SU-DHL-6 (cell line): ENCODE measurements around the gene MON2.

Experiments
- EZH2phosphoT487 ChIP-seq: fragments of 200-600 bp; sonication (generic), shearing (Covaris generic); conservative IDR thresholded peaks from 2 replicates; pipeline ENCODE4 v1.6.1; 2018; ENCODE audit warnings: mild to moderate bottlenecking, antibody characterized with exemption, low read length, moderate library complexity, mixed read lengths
- TF ChIP-seq, protein P1 (sequence below): fragments of 200-600 bp; sonication (generic); IDR thresholded peaks from one replicate; pipeline ENCODE4 v1.5.1; 2017; ENCODE audit warnings: antibody characterized with exemption, mild to moderate bottlenecking, low read length, moderate library complexity; ENCODE audit not compliant: insufficient read depth, poor library complexity, severe bottlenecking

DNA sequence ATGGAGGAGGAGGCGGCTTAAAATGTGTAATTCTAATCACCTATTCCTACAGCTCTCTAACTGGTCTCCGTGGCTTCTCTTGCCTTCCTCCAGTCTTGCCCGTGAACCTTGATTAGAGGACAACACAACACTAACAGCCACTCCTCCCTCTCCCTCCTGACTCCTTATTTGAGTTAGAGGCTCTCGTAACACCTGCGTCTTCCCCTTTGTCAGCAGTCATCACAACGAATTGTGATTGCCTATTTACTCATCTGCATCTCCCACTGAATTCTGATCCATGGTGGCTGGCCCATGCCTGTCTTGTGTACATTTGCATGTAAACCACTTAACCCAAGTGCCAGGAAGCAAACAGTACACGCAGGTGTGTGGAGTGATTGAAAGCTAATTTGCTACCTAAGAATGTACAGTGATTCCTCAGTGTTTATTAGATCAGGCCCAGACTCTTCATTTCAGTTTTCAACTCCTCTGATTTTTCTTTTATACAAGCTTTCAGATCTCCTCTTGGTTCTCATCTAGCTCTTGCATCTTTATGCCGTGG is 154.5 kb downstream of the MON2 start:
- TF ChIP-seq, protein P1, sequence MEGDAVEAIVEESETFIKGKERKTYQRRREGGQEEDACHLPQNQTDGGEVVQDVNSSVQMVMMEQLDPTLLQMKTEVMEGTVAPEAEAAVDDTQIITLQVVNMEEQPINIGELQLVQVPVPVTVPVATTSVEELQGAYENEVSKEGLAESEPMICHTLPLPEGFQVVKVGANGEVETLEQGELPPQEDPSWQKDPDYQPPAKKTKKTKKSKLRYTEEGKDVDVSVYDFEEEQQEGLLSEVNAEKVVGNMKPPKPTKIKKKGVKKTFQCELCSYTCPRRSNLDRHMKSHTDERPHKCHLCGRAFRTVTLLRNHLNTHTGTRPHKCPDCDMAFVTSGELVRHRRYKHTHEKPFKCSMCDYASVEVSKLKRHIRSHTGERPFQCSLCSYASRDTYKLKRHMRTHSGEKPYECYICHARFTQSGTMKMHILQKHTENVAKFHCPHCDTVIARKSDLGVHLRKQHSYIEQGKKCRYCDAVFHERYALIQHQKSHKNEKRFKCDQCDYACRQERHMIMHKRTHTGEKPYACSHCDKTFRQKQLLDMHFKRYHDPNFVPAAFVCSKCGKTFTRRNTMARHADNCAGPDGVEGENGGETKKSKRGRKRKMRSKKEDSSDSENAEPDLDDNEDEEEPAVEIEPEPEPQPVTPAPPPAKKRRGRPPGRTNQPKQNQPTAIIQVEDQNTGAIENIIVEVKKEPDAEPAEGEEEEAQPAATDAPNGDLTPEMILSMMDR = no peak
- no peak for TF ChIP-seq EZH2phosphoT487
